Activated CD4-positive, alpha-beta T cell treated with anti-CD3 and anti-CD28 coated beads, Interleukin-2, amount 50 U/mL, for 4 hours (primary cell): Measurements from ENCODE around the gene GNG3.
"Not testable (repeated sequence)": the region's sequence is repeated elsewhere in the genome, so short reads cannot be mapped to it uniquely, and the experiment has no call there.

Experiments
- DNase-seq, 2 experiments: peaks; one replicate each; pipeline ENCODE4 v3.0.0-alpha.2; 2020

Gene GNG3

DNA sequence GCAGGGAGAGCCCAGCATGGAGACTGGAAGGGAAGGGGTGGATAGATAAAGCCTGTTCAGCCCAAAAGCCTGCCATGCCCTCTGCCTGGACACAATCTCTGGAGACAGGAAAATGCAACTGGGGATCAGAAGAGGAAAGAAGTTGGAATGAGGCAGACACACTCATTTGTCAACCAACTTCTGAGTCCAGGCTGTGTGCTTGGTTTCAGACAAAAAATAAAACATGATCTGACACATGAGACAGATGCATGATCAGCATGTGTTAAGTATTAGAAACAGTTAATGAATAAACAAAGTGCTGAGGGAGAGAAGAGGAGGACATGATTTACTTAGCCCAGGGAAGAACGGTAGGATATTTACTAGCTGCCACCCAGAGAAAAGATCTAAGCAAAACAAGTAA, 19.0 kb upstream of the GNG3 start:
- no peak for DNase-seq

DNA sequence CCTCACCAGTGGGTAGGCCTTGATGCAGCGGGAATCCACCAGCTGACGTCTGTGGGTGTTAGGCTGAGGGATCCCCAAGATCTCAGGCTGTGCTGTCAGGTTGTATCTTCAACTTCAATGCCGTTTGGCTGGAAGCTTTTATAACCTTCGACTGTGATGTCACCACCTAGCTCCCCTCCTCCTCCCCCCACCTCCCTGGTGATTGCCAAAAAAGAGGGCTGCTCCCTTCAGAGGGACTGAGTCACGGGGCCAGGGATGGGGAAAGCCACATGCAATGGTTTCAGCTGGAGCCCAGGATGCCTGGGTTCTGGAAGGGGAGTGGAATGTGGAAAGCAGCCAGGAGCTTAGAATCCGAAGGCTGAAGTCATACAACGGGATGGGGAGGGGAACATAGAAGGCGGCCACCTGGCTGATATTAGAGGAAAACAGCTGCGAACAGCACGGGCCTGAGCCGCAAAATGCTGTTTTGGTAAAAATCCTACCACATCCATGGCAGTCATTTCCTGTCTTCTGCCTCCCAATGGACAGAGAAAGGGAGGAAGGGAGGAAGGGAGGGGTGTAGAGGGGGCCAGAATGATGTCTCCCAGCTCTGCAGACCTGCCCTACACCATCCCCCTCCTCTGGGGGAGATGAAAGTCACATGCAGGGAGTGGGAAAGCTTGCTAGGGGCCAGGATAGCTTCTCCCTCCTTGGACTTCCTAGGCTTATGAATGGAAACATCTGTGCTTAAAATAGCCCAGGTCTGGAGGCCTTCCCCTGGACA, 17.9 kb upstream of the GNG3 start, which contains the start of gene LRRN4CL:
TSS of gene LRRN4CL (minus strand) at position 110 of the 763 bp plus-strand sequence. CDS start 1,022 bp downstream, outside the sequence.
- DNase-seq, result no peak

DNA sequence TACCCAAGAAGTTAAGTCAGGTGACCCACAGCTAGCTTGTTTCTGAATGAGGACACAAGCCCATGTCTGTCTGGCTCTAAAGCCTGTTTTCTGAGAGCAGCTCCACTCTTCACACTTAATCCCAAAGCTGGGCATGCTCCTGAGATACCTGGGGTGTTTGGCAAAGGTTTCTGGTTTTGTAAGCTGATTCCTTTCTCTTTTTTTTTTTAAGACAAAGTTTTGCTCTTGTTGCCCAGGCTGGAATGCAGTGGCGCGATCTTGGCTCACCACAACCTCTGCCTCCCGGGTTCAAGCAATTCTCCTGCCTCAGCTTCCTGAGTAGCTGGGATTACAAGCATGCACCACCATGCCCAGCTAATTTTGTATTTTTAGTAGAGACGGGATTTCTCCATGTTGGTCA, 13.9 kb upstream of the GNG3 start:
- not testable (repeated sequence) for DNase-seq

DNA sequence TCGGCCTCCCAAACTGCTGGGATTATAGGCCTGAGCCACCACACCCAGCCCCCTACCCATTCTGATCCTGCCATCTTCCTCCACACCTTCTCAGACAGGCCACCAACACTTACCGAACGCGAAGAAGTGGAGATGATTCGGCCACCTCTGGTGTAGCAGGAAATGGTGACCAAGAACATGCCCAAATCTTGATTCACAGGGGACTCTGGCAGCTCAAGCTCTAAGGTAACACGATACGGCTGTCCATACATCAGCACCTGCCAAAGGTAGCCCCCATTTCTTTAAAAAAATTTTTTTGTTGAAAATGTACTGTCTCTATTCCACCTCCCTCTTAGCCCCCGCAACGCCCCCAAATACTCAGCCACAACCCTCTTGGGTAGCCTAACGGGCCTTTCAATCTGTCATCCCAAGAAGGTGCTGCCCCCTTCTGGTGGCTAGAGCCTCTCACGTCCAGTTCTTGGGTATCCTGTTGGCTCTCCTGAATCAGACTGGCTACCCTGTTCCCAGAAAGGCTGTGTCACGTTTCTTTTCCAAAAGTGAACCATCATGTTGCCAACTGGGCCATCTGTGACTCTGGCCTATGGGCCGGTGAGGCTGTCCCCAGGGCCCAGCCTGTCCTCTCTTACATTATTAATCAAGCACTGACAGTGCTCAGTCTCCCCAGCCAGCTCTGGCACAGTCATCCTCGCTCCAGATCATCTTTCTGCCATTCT, 12.9 kb upstream of the GNG3 start:
- peak; percentile 69 to 71 for DNase-seq

DNA sequence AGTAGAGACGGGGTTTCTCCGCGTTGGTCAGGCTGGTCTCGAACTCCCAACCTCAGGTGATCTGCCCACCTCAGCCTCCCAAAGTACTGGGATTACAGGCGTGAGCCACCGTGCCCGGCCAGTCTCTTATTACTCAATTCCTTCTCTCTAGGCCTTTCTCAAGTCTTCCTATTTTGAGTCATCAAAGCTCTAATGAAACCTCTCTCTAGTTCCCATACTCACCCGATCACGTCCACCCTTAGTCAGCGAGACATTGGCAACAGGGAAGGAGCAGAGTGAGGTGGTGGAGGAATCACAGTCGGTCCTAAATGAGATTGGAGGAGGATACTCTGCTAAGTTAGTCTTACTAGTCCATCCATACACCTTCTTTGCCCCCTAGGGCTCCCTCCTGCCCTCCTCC, 5.2 kb upstream of the GNG3 start:
- DNase-seq, result no peak

DNA sequence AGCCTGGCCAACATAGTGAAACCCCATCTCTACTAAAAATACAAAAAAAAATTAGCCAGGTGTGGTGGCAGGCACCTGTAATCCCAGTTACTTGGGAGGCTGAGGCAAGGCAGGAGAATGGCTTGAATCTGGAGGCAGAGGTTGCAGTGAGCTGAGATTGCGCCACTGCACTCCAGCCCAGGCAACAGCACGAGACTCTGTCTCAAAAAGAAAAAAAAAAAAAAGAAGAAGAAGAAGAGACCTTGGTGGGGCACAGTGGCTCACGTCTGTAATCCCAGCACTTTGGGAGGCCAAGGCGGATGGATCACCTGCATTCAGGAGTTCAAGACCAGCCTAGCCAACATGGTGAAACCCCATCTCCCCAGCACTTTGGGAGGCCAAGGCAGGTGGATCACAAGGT, 3.6 kb upstream of the GNG3 start:
- DNase-seq, result not testable (repeated sequence)

DNA sequence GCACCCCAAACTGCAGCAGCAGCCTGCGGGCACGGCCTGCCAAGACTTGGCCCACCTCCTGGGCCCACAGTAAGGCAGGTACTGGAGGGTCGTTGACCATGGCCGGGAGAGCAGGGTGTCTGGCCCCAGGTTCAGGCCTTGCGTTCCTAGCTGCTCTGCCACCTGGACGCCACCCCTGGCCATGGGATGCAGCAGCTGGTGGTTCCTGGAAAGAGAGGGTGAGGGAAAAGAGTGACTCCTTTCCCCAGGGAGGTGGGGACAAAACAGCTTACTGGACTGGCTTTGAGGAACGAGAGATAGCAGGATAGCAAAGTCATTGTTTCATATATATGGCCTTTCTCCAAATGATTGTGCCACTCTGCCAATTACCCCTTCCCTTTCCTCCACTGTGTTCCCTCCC, 2.1 kb upstream of the GNG3 start:
- no peak for DNase-seq

DNA sequence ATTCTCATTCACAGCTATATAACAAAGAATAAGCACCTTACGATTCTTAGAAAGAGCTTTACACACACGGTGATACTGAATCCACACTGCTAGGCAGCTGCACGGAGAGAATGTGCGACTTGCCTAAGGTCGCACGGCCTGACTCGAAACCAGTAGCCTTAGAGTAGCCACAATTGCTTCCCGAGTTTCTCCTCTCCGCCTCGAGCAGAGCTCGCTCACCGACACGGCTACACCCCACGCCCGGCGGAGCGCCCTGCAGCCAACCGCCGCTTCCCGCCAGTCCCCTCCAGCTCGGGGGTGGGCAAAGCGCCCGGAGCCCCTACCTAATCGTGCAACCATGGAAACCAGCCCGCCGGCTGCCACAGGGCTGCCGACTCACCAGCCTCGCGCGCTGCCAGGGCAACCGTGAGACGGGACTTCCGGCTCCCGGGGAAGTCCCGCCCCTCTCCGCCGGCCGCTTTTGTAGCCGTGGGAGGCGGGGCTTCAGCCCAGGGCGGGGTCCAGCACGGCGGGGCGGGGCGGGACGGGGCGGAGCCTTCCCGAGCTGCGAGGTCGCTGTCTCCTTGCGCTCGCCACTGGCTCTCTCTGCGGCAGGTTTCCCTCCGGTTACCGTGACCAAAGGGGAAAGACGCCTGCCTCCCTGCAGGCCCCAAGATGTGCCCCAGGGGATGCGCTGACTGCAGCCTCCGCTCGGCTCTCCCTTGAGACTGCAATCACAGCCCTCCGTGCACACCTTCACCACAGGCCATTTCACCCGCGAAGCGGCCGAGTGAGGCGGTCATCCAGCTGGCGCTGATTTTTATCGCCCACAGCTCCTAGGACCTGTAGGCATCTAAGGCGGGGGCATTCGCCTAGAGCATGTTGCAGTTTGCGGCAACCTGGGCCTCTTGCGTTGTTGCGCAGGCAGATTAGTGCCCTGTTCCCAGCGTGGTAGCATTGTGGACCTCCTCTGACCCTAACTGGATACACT, 1.3 kb upstream of the GNG3 start:
- DNase-seq, result peak; percentile 89 to 90

DNA sequence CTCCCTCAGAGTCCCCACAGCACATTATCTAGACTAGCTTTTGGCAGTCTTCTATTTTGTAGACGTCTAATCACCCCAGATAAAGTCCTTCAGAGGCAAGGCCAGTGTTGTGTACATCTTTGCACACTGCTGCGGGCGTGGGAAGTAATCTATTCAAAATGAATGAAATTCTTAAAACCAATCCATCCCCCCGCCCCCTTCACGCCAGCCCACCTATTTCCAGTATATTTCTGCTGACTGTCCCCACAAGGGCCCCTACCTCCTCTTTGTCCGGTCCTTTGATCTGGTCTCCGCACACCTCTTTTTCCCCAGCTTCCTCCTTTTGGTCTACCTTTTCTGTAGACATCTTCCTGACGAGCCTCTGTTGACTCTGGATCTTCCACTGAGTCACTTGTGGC, 627 bp upstream of the GNG3 start:
- DNase-seq, result no peak

DNA sequence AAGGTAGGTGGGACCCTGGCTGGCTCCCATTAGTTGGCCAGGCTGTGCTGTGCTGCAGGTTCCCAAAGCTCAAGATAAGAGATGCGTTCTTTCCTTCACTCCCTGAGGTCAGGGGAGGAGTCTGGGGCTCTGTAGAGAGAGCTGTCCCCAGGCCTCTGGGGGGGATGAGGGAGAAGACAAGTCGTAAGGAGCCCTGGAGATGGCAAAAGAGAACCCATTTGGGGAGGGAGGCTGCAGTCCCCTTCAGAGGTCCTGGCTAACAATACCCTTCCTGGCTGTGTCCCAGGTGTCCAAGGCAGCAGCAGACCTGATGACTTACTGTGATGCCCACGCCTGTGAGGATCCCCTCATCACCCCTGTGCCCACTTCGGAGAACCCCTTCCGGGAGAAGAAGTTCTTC, 916 bp downstream of the GNG3 start:
- no peak for DNase-seq

DNA sequence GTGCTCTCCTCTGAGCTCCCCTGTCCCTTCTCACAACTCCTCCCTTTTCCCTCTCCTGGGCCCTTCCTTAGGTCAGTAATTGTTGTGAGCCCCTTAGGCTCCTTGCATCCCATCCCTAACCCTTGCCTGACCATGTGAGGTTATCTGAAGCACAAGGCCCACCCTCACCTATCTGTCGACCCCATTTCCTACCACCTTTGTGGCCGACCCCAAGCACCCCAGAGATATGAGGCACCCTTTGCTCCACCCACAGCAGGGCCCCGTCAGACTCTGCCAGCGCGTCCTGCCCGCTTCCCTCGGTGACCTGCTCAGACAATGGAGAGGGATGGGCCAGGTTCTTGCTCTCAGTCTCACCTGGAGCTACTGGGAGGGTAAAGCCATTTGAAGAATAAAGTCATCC, 1.3 kb downstream of the GNG3 start:
- DNase-seq, result peak; percentile 24 to 37

DNA sequence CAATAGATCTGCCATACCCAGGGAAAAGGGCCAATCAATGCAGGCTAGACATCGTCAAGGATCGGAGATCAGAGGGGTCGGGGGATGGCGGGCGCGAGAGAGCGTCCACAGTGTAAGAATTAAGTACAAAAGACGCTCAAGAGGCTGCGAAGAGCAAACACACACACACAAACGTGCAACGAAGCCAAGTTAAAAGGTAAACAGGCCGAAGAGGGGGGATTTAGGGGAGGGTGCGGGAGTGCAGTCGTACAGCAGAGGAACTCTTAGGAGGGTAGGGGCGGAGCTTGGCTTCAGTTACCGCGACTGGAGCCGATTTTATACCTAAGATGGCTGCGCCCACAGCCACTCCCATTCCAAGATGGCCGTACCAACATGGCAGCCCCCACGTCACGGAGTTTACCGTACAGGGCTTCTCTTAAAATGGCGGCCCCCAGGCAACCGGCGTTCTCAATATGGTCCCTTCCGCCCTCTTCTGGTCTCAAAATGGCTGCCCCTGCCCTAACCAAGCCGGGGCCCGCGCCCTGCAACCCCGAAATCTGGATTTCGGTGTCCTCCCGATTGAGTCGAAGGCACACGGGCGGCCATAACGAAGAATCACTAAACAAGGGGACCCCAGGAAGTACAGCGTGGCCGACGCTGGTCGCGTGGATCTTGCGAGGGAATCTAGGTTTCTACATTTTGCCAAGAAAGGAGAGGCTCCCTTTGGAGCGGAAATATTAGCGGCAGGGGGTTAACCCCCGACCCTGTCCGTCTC, 1.9 kb downstream of the GNG3 start:
- peak; percentile 96 to 97 for DNase-seq

DNA sequence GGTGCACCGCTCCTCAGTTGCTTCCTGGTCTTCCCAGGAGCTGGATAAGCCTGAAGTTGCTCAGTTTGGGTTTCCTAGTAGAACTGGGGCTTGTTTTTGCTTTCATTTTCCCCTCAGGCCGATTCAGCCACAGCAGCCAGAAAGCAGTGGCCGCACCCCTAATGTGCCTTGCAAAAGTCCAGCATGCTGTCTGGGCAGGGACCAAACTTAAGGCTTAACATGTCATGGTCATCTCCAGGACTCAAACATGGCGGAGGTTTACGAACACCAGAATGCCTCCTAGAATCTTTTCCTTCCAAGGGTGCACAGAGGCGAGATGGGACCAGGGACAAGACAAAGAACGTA, 2.5 kb downstream of the GNG3 start:
- DNase-seq, result no peak

DNA sequence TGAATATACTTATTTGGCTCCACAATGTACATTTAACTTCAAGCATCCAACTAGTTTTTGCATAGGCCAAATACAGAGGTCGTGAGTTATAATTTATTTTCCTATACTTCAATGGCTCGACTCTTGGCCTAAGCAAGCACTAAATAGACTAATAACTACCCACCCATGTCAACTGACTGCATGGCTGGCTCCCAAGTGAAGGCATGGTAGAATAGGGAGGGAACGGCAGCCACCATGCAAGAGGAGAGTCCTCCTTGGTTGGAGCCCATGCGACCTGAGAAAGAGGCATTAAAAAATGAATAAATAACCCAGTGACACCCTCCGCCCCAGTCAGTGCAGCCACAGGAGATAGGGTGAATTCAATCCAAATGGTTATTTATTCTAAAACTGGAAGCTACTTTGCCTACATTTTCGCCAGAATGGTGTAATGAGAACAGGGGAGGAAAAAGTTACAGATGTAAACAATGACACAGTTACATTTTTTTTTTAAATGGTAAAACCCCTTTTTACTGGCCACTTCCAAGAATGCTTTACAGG, 4.9 kb downstream of the GNG3 start:
- no peak for DNase-seq

DNA sequence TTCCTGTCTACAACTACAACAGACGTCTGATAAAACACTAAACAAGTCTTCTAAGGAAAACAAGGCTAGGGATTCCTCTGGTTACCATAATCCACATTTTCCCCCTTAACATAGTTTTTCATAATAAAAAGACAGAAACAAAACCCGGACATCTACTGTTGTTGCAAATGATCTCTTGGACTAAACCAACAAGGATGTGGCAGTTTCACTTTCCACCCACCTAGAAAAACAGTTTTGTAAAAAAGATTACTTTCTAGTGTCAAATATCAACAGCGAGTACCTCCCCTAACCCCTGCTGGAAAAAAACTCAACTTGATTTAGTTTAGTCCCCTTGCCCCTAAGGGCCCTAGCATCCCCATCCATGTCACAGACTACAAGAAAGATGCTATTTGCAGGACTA, 5.4 kb downstream of the GNG3 start:
- DNase-seq, result no peak

DNA sequence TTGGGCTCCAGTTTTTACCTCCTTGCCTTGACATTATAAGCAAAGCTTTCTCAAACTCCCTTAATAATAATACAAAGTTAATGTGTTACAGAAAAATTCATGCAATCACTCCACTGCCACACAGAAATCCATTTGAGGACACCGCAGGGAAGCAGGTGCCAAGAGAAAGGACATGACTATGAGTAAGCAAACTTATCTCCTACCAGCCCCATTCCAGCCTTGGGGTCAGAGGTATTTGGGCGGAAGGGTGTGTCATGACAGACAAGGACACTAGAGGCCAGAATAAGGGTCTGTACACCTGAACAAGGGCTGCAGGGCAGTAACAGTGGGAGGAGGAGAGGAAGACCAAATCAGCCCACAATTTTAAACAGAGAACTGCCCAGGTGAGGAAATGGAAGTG, 5.9 kb downstream of the GNG3 start:
- no peak for DNase-seq

DNA sequence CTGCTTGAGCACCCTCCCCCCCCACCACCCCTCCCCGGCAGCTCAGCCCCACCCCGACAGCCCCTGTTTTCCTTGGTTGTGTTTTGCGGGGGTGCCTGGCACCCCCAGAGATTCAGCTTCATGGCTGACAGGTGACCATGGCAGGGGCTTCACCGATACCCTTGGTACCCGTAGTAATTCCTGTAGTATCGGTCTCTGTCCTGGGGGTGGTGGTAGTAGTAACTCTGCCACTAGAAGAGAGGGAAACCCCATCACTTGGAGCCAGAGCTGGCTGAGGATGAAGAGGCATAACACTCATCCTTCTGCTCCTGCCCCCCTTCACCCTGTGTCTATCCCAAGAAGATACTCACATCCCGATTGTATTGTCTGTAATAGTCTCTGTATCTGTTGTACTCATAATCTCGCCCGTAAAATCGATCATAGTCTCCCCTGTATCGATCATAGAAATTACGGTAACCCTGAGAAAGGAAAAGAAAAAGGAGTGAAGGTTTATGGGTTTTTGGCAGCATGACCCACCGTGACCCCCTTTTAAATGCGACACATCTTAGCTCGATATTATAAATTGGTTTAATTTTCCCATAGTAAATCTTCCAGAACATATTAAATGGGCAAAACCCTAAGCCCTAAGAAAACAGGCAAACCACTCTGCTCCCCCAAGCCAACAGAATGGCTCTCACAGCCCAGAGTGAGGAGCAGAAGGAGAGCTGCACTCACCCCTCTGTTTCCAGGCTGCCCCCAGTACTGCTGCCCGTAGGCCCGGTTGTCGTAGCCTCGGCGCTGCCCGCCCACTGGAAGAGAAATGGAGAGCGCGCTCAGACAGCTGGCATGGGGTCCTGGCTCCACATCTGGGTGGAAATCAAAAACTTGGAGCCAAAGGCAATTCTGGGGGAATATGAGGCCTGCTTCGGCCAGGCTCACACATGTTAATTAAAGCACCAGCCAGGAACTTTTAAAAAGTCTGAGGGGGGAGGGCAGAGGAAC, 8.0 kb downstream of the GNG3 start:
- DNase-seq, result no peak

DNA sequence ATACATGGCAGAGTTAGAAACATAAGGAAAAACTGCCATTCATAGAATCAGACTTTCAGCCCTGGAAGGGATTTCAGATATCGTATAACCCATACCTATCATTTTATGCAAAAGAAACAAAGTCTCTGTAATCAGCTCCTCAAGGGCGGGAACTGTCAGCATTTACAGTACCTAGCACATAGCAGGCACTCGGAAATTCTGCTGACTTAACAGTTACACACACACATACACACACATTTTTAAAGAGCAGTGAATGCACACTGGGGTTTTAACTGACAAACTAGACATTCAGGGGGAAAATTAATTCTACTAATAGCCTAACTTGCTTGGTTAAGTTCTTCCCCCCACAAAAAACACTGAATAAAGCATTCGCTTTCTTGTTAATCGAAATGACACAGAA, 8.7 kb downstream of the GNG3 start:
- no peak for DNase-seq

DNA sequence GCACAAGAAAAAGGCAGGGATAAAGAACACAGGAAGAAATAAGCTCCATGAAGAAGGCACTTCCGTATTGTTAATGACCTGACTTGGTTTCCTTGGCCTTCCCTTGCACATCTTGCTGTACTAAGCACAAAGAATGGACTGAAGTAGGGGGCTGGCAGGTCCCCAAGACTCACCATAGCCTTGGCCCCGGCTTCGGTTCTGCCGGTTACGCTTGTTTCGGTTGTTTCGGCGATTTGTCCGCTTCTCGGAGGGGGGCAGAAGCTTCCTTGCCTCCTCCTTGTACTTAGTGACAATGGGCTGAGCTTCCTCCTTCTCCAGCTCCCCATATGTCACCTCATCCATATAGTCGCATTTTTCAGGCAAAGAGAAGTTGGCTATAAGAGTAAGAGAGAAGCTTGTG, 9.3 kb downstream of the GNG3 start:
- DNase-seq, result no peak

DNA sequence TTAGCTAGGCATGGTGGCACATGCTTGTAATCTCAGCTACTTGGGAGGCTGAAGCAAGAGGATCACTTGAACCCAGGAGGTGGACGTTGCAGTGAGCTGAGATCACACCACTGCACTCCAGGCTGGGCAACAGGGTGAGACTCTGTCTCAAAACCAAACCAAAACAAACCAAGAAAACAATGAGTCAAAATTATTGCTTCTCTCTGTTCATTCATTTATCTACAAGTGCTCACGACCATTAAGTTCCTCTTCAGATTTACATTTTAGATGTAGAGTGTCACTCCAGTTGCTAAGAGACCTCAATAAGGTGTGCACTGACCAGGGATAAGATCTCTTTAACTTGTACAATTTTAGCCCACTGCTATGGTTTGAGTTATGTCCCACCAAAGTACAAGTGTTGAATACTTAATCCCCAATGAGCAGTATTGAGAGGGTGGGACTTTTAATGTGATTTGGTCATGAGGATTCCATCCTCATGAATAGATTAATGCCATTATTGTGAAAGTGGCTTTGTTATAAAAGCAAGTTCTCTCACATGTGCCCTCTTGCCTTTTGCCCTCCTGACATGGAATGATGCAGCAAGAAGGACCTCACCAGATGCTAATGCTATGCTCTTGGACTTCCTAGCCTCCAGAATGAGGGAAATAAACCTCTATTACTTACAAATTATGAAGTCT, 12.0 kb downstream of the GNG3 start:
- DNase-seq, result no peak

DNA sequence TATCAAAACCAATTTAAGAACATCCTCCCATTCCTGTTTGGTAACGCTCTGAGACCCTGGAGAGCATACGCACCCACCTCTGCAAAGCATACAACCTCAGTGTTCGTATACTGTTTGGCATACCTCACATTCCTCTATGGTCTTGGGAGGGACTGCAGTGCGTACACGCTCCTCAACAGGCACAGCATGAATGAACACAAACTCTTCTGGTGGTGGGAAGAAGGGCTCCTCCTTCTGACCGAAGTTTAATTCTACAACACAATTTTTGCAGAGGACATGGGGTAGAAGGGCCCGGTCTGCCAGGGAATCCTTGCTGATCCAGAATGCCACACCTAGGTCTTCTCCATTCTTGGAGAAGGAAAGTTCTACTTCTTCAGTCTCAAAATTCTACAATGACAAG, 14.5 kb downstream of the GNG3 start:
- no peak for DNase-seq
